ENCODE measurements around the gene PDIA4.
"Not testable (repeated sequence)": the region's sequence is repeated elsewhere in the genome, so short reads cannot be mapped to it uniquely, and the experiment has no call there.

The PDIA4 gene, protein sequence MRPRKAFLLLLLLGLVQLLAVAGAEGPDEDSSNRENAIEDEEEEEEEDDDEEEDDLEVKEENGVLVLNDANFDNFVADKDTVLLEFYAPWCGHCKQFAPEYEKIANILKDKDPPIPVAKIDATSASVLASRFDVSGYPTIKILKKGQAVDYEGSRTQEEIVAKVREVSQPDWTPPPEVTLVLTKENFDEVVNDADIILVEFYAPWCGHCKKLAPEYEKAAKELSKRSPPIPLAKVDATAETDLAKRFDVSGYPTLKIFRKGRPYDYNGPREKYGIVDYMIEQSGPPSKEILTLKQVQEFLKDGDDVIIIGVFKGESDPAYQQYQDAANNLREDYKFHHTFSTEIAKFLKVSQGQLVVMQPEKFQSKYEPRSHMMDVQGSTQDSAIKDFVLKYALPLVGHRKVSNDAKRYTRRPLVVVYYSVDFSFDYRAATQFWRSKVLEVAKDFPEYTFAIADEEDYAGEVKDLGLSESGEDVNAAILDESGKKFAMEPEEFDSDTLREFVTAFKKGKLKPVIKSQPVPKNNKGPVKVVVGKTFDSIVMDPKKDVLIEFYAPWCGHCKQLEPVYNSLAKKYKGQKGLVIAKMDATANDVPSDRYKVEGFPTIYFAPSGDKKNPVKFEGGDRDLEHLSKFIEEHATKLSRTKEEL

DNA sequence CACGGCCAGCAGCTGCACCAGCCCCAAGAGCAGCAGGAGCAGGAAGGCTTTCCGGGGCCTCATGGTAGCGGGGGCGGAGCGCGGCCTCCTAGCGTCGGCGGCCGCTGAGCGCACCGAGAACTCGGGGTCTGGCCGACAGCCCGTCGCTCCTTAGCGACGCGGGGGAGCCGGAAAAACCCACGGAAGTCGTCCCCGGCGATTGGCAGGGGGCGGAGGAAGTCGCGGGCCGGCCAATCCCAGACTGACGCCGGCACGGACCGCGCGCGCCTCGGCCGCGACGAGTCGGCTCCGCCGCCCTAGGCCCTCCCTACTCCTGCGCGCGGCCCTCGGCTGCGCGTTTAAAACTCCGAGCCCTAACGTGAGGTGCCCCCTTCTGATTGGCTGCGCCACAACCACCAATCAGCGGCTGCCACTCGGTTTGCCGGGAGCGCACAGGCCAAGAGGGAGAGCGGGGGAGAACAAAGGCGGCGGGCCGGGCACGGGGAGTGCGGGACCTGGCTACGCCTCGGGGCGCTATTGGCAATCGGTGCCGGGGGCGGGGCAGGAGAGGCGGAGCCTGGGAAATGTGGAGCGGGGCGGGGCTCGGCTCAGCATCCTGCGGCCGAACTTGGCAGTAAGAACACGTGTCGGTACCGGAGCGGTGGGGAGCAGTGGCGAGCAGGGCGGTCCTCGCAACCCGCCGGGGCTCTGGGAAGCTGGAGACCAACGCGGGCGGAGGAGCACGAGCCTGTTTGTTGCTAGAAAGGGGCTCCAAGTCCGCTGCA, at the start of gene PDIA4:
TSS of gene PDIA4 (minus strand) at position 160 of the 764 bp plus-strand sequence. CDS start at position 63, 97 bp downstream.
- DNase-seq: peak; percentile 100

DNA sequence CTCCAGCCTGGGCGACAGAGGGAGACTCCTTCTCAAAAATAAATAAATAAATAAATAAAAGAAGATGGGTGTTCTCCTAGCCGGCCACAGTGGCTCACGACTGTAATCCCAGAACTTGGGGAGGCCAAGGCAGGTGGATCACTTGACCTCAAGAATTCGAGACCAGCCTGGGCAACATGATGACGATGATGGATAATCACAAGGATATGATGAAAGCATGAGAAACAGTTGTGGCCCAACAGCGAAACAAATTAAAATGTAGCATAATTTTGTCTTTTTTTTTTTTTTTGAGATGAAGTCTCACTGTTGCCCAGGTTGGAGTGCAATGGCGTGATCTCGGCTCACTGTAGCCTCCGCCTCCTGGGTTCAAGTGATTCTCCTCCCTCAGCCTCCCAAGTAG, 49.3 kb upstream of the PDIA4 start:
- no peak for DNase-seq

DNA sequence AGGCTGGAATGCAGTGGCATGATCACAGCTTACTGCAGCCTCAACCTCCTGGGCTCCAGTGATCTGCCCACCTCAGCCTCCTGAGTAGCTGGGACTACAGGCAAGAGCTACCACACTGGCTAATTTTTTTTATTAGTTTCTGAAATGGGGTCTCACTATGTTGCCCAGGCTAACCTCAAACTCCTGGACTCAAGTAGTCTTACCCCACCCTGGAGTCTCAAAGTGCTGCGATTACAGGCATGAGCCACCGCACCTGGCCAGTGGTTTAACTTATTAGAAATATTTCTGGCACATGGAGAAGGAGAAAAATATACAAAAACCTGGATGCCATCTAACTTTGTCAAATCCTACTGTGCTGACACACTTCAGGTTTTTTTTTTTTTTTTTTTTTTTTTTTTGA, 47.0 kb upstream of the PDIA4 start:
- DNase-seq: no peak

DNA sequence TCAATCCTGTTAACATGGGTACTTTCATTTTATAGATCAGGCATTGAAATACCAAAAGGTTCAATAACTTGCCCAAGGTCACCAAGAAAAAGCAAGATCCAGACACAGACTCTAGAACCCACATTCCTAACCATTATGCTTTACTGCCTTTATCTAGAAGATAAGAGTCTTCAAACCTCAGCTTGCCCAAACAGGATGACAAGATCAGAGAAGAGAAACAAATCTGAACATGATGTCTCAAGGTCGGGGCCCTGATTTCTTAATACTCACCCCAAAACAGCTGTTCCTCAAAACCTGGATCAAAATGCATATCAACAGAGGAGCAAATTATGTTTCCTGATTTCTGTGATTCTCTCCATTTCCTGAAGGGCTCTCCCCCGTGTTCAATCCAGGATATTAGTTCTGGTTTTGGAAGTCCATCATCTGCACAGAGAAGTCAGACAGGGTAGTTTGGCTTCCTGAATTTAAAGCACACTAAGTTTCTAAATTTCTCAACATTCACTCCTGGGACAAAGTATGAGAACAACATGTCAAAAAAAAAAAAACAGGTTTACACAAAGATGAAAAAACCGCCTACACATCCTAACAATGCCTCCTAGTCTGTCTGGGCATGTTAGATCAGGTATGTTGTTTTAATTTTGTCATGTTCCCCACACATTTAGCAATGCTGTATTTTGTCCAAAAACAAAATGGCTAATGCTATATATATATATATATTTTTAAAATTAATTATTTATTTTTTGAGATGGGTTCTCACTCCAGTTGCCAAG, 46.0 kb upstream of the PDIA4 start:
- no peak for DNase-seq

DNA sequence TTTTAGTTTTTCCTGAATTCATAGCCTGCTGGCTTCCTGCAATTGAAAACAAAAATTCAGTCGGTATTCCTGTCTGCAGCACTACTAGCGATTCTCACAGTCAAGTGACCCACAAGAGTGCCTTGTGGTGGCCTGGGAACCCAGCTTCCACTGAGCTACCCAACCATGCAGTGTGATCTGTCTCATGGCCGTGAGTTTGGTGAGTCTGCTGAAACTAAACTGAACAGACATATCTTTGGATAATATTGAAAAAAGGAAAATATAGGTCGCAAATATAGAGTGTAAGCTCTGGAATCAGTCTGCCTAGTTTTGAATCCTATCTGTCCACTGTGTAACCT, 44.1 kb upstream of the PDIA4 start:
- no peak for DNase-seq

DNA sequence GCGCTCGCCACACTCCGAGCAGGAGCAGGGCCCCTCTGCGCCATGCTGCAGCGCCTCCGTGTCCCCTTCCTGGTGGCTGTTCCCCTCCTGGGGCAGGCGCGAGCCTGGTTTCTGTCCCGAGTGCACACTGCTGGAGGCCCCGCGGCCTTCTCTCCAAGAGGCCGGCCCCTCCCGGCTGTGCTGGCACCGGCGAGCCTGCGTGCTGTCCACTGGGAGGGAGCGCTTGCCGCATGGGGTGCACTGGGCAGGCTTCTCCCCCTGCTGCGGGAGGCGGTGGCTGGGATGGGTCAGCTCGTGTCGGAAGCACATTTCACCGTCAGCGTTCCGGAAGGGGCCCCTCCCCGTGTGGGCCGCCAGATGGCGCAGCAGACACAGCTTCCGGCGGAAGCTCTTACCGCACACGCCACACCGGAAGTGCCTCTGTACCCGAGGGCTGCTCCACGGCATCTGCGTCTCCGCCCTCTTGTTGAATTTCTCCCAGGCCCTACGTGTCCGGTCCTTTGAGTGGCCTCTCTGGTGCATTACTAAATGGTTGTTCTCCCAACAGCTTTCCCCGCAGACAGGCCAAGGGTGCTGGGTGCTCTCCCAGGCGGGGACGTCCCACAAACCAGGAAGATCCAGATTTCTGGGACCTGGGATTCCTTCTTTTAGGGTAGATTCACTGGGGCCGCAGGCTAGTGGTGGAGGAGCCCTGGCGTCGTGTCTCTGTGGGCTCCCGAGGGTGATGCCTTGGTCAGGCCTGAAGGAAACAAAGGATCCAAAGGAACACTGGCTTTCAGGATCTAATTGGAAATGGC, 43.5 kb upstream of the PDIA4 start:
- DNase-seq: peak; percentile 62

DNA sequence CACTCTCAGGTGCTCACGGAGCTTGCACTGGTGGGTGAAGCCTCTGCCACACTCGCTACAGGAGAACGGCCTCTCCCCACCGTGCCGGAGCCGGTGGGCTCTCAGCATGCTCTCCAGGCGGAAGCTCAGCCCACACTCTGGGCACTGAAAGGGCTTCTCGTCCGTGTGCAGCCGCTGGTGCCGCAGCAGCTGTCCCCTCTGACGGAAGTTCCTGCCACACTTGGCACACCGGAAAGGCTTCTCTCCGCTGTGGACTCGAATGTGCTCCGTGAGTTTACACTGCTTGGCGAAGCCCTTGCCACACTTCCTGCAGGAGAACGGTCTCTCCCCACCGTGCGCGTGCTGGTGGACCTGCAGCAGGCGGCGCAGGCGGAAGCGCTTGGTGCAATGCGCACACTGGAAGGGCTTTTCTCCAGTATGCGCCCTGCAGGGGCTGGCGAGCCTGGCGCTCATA, 42.9 kb upstream of the PDIA4 start:
- no peak for DNase-seq

DNA sequence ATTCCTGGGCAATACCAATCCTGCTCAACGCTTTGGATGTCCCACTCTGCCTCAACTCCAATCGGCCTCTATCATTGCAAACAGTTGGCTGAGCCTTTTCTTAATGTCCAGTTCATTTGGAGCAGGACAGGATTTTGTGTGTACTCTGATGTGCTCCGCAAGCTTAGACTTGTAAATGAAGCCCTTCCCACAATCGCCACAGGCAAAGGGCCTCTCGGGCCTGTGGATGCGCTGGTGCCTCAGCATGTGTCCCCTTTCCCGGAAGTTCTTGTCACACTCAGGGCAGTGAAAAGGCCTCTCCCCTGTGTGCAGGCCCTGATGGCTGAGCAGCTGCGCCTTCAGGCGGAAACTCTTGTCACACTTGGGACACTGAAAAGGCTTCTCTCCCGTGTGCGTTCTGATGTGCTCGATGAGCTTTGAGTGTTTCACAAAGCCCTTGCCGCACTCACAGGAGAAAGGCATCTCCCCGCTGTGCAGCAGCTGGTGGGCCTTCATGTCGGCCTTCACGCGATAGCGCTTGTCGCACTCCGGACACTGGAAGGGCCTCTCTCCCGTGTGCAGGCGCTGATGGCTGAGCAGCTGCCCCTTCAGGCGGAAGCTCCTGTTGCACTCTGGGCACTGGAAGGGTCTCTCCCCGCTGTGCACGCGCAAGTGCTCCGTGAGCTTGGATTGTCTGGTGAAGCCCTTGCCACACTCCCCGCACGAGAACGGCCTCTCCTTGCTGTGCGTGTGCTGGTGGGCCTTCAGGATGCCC, 42.2 kb upstream of the PDIA4 start:
- no peak for DNase-seq

DNA sequence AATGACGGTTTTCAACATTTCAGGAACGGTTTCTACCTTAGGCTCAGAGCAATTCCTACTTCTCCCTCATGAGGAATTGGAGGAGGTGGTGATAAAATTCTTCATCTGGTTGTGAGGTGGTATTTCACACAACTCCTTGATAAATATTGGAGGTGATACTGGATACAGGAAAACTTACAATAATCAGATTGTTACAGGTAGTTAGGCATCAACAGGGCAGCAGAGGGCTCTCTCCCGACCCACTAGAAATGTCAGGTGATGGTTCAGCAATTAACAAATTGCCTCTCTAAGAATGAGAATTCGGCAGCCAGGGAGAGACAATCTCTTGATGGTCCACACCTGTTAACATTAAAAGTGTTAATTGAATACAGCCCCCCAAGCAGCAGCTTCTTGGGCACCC, 39.6 kb upstream of the PDIA4 start:
- DNase-seq: no peak

DNA sequence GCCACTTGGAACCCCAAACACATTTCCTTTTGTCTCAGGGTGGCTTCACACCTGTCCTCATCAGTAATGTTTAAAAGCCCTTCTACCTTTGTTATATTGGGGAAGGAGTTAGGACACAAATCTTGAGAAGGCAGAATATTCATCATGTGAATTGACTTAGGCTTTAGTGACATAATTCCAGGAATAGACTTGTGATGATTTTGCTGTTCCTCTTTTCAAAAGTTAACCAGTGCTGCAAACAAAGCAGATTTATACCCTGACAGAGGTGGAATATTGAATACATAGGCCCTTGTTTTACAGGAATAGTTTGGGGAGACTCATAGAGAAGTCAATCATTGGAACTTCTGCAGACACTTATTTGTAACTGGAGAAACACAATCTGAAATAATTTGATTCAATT, 35.2 kb upstream of the PDIA4 start:
- no peak for DNase-seq

DNA sequence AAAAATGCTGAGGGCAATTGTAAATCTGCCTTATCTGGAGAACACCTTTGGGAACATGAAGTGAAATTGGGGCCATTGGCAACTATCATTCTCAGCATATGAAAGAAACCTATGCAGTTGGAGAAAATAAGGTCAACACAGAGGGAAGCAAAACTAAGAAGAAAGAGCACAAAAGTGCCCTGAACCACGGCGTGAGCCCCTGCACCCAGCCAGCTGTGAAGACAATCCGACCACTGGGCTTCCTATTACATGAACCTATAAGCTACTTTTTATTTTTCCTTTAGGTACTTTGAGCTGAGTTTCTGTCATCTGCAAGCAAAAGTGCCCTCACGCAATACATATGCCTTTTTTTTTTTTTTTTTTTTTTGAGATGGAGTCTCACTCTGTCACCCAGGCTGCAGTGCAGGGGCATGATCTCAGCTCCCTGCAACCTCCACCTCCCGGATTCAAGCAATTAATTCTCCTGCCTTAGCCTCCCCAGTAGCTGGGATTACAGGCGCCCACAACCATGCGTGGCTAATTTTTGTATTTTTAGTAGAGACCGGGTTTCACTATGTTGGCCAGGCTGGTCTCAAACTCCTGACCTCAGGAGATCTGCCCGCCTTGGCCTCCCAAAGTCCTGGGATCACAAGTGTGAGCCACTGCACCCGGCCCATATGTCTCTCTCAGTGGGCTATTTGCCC, 34.1 kb upstream of the PDIA4 start:
- DNase-seq: not testable (repeated sequence)

DNA sequence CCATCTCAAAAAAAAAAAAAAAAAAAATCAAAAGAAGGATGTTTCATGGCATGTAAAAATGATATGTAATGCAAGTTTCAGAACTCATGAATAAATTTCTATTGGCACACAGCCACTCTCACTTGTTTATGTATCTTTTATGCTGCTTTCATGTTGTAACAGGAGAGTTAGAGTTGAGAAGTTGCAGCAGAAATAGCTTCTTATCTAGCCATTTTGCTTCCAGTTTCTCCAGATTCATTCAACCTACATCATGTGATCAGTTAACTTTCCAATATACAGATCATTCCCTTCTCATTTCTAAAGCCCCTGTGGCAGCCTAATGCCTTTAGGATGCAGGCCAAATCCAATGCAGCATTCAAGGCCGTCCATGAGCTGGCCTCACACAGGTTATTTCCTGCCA, 31.9 kb upstream of the PDIA4 start:
- no peak for DNase-seq

DNA sequence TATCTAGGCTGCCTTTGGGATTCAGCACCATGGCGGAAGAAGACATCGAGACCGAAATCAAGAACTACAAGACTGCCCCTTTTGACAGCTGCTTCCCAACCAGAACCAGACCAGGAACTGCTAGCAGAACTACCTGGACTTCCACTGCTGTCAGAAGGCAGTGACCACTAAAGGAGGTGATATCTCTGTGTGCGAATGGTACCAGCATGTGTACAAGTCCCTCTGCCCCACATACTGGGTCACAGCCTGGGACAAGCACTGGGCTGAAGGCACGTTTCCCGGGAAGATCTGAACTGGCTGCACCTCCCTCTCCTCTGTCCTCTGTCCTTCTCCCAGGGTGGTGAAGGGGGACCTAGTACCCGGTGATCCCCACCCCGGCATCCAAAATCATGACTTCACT, 25.6 kb upstream of the PDIA4 start:
- no peak for DNase-seq

DNA sequence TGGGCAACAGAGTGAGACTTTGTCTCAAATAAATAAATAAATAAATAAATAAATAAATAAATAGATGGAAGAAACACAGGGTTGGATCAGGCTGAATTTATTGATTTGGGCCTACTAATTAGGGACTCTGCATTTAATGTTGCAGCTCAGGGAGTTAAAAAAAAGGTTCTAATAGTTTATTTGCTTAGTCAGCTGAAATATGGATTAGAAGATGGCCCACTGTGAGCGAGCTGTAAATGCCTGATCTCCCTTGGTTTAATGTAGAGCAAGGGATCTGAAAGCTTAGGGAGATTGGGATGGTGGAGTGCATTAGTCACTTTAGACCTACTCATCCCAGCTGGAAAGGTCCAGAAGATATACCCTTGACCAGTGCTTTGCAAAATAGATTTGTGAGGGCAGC, 25.1 kb upstream of the PDIA4 start:
- no peak for DNase-seq

DNA sequence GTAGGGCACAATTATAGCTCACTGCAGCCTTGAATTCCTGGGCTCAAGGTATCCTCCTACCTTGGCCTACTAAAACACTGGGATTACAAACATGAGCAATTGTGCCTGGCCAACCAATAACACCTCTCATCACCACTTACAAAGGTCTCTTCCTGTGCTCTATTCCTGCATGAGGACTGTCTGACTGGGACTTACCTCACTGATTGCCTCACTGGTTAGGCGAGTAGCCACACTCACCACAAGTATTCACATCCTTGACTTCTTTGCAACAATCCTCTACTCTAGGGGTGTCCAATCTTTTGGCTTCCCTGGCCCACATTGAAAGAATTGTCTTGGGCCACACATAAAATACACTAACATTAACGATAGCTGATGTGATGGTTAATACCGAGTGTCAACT, 22.6 kb upstream of the PDIA4 start:
- no peak for DNase-seq

DNA sequence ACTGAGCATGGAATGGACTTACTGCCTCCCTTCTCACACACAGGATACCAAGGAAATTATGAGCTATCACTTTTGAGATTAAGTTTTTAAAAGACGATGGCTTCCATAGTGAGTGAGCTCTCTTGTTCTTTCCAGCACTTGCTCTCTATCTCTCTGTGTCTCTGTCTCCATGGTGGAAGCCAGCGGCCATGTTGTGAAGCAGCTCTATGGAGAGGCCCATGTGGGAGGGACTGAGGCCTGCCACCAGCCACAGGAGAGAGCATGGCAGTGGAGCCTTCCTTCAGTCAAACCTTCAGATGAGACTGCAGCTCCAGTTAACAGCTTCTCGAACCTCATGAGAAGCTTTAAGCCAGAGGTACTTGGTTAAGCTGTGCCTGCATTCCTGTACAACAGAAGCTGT, 20.5 kb upstream of the PDIA4 start:
- no peak for DNase-seq

DNA sequence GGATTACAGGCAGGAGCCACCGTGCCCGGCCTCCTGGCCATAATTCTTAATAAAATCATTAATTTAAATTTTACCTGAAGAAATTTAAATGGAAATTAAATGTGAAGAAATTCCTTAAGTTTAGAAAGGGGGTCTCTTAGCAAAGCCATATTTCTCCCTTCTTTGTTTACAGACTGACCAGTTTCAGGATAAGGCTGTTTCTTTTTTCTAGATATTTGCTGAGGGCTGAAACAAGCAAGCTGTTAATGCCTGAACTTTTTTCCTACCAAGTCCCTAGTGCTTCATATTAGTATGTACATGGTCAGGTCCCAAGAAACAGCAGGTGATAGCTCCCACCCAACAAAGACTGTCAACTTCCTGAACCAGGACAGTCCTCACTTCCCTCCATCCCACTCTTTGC, 18.1 kb upstream of the PDIA4 start:
- DNase-seq: no peak

DNA sequence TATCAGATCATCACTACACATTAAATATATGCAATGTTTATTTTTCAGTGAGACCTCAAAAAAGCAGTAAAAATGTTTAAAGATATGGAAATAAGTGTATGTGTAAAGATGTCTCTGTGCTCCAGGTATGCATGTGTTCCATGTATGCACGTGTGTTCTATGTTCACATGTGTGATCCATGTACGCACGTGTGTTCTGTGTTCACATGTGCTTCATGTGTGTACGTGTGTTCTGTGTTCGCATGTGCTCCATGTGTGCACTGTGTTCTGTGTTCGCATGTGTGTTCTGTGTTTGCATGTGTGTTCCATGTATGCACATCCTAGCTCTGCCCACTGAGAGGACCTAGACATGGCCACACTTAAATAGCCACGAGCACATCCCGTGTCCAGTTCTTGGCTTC, 15.6 kb upstream of the PDIA4 start:
- DNase-seq: no peak

DNA sequence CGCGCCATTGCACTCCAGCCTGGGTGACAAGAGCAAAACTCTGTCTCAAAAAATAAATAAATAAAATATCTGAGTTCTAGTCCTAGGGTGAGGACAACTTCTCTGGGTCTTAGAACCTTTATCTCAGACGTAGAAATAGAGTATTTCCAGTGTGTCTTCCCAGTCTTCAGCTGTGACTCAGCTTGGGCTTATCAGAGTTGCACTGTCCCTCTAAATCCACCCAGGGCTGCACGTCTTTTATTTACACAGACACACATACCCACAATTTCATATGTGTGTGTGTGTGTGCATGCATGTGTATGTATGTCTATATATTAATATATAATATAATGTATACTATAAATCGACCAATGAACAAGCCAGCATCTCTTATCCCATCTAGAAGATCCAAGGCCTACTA, 13.0 kb upstream of the PDIA4 start:
- DNase-seq: no peak

DNA sequence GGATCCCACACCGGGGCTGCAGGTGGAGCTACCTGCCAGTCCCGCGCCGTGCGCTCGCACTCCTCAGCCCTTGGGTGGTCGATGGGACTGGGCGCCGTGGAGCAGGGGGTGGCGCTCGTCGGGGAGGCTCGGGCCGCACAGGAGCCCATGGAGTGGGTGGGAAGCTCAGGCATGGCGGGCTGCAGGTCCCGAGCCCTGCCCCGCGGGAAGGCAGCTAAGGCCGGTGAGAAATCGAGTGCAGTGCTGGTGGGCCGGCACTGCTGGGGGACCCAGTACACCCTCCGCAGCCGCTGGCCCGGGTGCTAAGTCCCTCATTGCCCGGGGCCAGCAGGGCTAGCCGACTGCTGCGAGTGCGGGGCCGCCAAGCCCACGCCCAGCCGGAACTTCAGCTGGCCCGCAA, 10.3 kb upstream of the PDIA4 start:
- not testable (repeated sequence) for DNase-seq

DNA sequence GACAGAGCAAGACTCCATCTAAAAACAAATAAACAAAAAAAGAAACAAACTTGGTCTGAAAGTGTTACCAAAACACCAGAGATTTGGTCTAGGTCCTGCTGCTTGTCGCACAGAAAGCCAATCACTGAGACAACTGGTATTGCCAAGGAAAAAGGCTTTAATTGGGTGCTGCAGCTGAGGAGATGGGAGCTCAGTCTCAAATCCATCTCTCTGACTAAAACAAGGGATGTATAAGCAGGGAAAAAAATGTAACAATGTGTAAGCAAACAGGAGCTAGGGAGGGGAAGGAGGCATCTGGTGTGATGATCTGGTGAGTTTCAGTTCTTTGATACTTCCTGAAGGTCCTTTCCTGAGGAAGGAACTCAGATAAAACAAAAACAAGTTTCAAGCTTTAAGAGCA, 8.4 kb upstream of the PDIA4 start:
- DNase-seq: no peak

Data from activated CD4-positive, alpha-beta T cell treated with anti-CD3 and anti-CD28 coated beads, Interleukin-2, amount 50 U/mL, for 16 hours (primary cell).